SK-N-SH (cell line): Measurements from ENCODE around the gene EML2. TPM values are rescaled to one million over a fixed set of nuclear protein-coding genes. Genes with fewer than 3 reads are reported as not detected.

Experiments used
- CTCF ChIA-PET: fragments of 300-600, 350-600 bp; formaldehyde crosslinking; extraction: SDS; loops from one replicate; lab custom pipeline; 2021; lab: Yijun Ruan, JAX
- POLR2A ChIA-PET: fragments of 350-600 bp; sonication (Branson Sonifier 250); formaldehyde crosslinking; extraction: SDS; loops from one replicate; lab custom pipeline; 2020; ENCODE audit warnings: antibody characterized with exemption, inconsistent platforms; lab: Yijun Ruan, JAX
- DNase-seq: peaks from one replicate; pipeline ENCODE4 v3.0.0; 2012
- H2AFZ ChIP-seq: fragments of 200-600 bp; sonication (generic); 2 replicates; pipeline ENCODE4 v1.8.1; 2016; ENCODE audit warnings: antibody characterized with exemption, mild to moderate bottlenecking, low read depth
- H3F3A ChIP-seq: fragments of 200-600 bp; sonication (generic); replicated peaks from 2 replicates; pipeline ENCODE3; 2016; ENCODE audit warnings: antibody characterized with exemption, mild to moderate bottlenecking; ENCODE audit not compliant: insufficient read depth
- H3K27ac ChIP-seq, 2 experiments: fragments of 200-500 bp in 1 of 2; fragments of 200-600 bp in 1 of 2; sonication (Bioruptor generic) in 1 of 2; sonication (generic), shearing (Covaris generic) in 1 of 2; 2 replicates each; pipeline versions ENCODE4 v1.5.1 to v1.6.1; 2014 to 2016; ENCODE audit warnings: low read depth in 2 of 2, inconsistent platforms in 1 of 2, low read length in 1 of 2, mild to moderate bottlenecking in 1 of 2, mixed read lengths in 1 of 2
- H3K27me3 ChIP-seq: fragments of 200-600 bp; sonication (generic), shearing (Covaris generic); 2 replicates; pipeline ENCODE4 v1.6.1; 2016; ENCODE audit warnings: mixed run types; ENCODE audit not compliant: insufficient read depth
- H3K36me3 ChIP-seq, 2 experiments: fragments of 200-500 bp in 1 of 2; fragments of 200-600 bp in 1 of 2; sonication (Bioruptor generic) in 1 of 2; sonication (generic) in 1 of 2; replicated peaks in 1 of 2; 2 replicates each; pipeline versions ENCODE3 to v1.5.1; 2014 to 2016; ENCODE audit warnings: low read length in 1 of 2, mild to moderate bottlenecking in 1 of 2; ENCODE audit not compliant: insufficient read depth in 2 of 2, control insufficient read depth in 1 of 2
- H3K4me1 ChIP-seq, 2 experiments: fragments of 200-500 bp in 1 of 2; fragments of 200-600 bp in 1 of 2; sonication (Bioruptor generic) in 1 of 2; sonication (generic), shearing (Covaris generic) in 1 of 2; 2 replicates each; pipeline versions ENCODE4 v1.5.1 to v1.6.1; 2014 to 2016; ENCODE audit warnings: low read depth in 1 of 2, low read length in 1 of 2, mixed run types in 1 of 2; ENCODE audit not compliant: insufficient read depth in 2 of 2, control insufficient read depth in 1 of 2
- H3K4me2 ChIP-seq: fragments of 200-600 bp; sonication (generic), shearing (Covaris generic); 2 replicates; pipeline ENCODE4 v1.6.1; 2017; ENCODE audit warnings: mixed run types
- H3K4me3 ChIP-seq, 2 experiments: fragments of 200-500 bp in 1 of 2; fragments of 200-600 bp in 1 of 2; sonication (Bioruptor generic) in 1 of 2; sonication (generic), shearing (Covaris generic) in 1 of 2; 2 replicates each; pipeline versions ENCODE4 v1.5.1 to v1.8.1; 2014 to 2016; ENCODE audit warnings: low read depth in 2 of 2, inconsistent platforms in 1 of 2, low read length in 1 of 2, mild to moderate bottlenecking in 1 of 2, mixed read lengths in 1 of 2, moderate library complexity in 1 of 2
- H3K79me2 ChIP-seq: fragments of 200-600 bp; sonication (generic); 2 replicates; pipeline ENCODE4 v1.8.1; 2017; ENCODE audit warnings: mild to moderate bottlenecking; ENCODE audit not compliant: insufficient read depth
- H3K9ac ChIP-seq: fragments of 200-600 bp; sonication (generic); 2 replicates; pipeline ENCODE4 v1.6.1; 2017; ENCODE audit warnings: mixed run types
- H3K9me2 ChIP-seq: fragments of 200-600 bp; sonication (generic); 2 replicates; pipeline ENCODE4 v1.6.1; 2017; ENCODE audit warnings: mixed run types
- H3K9me3 ChIP-seq: fragments of 200-600 bp; sonication (generic); 2 replicates; pipeline ENCODE4 v1.6.1; 2017; ENCODE audit warnings: mixed run types, mild to moderate bottlenecking, moderate library complexity
- H4K20me1 ChIP-seq: fragments of 200-600 bp; sonication (generic); 2 replicates; pipeline ENCODE4 v1.6.1; 2017; ENCODE audit warnings: mild to moderate bottlenecking, mixed run types; ENCODE audit not compliant: insufficient read depth
- FOXM1 ChIP-seq: IDR thresholded peaks from 2 replicates; pipeline ENCODE4 v1.4.0; 2012; ENCODE audit warnings: low read depth, mild to moderate bottlenecking
- JUND ChIP-seq: IDR thresholded peaks from 2 replicates; pipeline ENCODE4 v1.4.0; 2012
- NFIC ChIP-seq: IDR thresholded peaks from 2 replicates; pipeline ENCODE4 v1.4.0; 2012; ENCODE audit warnings: borderline replicate concordance
- POLR2AphosphoS5 ChIP-seq: IDR thresholded peaks from 2 replicates; pipeline ENCODE4 v1.6.1; 2012; ENCODE audit warnings: low read depth, low read length
- RAD21 ChIP-seq: IDR thresholded peaks from 2 replicates; pipeline ENCODE4 v1.6.1; 2012; ENCODE audit warnings: mild to moderate bottlenecking, low read length
- SIN3A ChIP-seq: IDR thresholded peaks from 2 replicates; pipeline ENCODE4 v1.6.1; 2012; ENCODE audit warnings: low read depth, mild to moderate bottlenecking, low read length, moderate library complexity, borderline replicate concordance
- SMC3 ChIP-seq: IDR thresholded peaks from 2 replicates; pipeline ENCODE4 v1.6.1; 2012; ENCODE audit warnings: low read depth, low read length, improper control_type of control experiment
- WGBS: methylation state at CpG from one replicate; pipeline ENCODE4 v1.1.6; 2017; ENCODE audit warnings: low lambda C conversion rate; 5-methylcytosine and 5-hydroxymethylcytosine counted together
- polyA plus RNA-seq, 3 experiments: library from polyadenylated mRNA; depleted of rRNA; stranded (reverse); fragments of >200 nt; gene quantifications; 2 replicates each; pipeline ENCODE4 v1.2.3, GENCODE V29; 2012
- TF ChIP-seq, protein P1 (sequence below): IDR thresholded peaks from 2 replicates; pipeline ENCODE4 v1.4.0; 2012; ENCODE audit warnings: low read depth
- TF ChIP-seq, protein P2 (sequence below): IDR thresholded peaks from 2 replicates; pipeline ENCODE4 v1.4.0; 2012; ENCODE audit warnings: low read depth, borderline replicate concordance
- TF ChIP-seq, protein P3 (sequence below): fragments of 200-600 bp; sonication (generic); IDR thresholded peaks from 2 replicates; pipeline ENCODE4 v1.6.1; 2017; ENCODE audit warnings: antibody characterized with exemption, mild to moderate bottlenecking, moderate library complexity
- TF ChIP-seq, protein P4 (sequence below): IDR thresholded peaks from 2 replicates; pipeline ENCODE4 v1.4.0; 2012; ENCODE audit warnings: low read depth, borderline replicate concordance

Gene EML2
- polyA plus RNA-seq, 1 of the 3 experiments (the other 2 are of a cell fraction), result 12.4 TPM

DNA sequence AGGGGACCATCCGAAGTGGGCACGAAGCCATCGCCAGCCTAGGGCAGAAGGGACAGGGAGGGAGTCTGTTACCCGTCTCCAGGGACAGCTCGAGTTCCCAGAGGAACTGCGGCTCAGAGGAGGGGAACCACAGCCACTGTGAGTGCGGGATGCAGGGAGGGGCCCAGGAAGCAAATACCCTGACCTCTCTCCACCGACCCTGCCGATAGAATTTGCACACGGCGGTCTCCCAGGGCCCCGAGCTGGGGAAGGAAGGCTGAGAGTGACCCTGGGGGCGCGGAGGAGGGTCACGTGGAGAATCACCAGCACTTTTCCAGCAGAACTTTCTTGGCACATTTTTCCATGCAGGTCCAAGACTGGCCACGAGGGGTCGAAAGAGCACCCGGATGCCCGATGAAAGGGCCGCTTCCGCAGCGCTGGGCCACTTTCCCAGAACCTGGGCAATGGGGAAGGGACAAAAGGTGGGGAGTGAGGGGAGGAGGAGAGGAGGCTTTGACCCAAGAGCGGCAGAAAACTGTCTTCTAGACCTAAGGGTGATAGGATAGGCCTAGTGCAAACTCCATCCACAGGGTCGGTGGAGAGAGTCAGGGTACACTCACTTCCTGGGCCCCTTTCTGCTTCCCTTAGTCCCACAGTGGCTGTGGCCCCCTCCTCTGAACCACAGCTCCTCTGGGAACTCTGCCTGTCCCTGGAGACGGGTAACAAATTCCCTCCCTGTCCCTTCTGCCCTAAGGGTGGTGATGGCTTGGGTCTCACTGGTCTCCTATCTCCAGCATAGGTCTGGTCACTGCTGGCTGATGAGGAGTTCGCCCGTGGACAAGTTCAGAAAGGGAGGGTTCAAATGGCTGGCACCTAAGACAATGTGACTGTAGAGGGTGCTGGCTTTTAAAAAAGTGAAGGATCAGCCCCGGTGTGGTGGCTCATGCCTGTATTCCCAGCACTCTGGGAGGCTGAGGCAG is 31.8 kb downstream of the EML2 start:
- ChIA-PET POLR2A (no interaction called here), CTCF (interaction anchor here (0.6 to 5.2 kb wide), 15 partner anchors 10 to 258 kb away, joined by 3 to 53 read pairs (median 4); partner anchors contain the start of genes QPCTL and SNRPD2)
- peaks cover 3% of the 10 kb centered on the region for H3F3A ChIP-seq
- H3K9me3 ChIP-seq, result no peaks in the 10 kb centered on the region
- no peaks in the 10 kb centered on the region for H3K79me2 ChIP-seq
- peaks cover 4% of the 10 kb centered on the region; the same call in 1 of the 2 replicates for H3K27me3 ChIP-seq
- DNase-seq, result peak; percentile 83
- WGBS, result 20% methylated on average over 27 of the region's 28 CpGs
- no peaks in the 10 kb centered on the region for H3K9me2 ChIP-seq
- H4K20me1 ChIP-seq, result no peaks in the 10 kb centered on the region
- H3K36me3 ChIP-seq, result no peaks in the 10 kb centered on the region
- peak; percentile 78 for TF ChIP-seq NFIC
- TF ChIP-seq SIN3A, result peak; percentile 62; the same call in 1 of the 2 replicates
- TF ChIP-seq POLR2AphosphoS5, result 0 out of 2 replicates have a peak, but pooled peaks have one; percentile 14
- TF ChIP-seq FOXM1, result no peak
- TF ChIP-seq JUND, result no peak
- peak; percentile 77 for TF ChIP-seq RAD21
- peak; percentile 85 for TF ChIP-seq SMC3
- TF ChIP-seq, protein P1, sequence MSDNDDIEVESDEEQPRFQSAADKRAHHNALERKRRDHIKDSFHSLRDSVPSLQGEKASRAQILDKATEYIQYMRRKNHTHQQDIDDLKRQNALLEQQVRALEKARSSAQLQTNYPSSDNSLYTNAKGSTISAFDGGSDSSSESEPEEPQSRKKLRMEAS, result 0 out of 2 replicates have a peak, but pooled peaks have one; percentile 31
- TF ChIP-seq, protein P2, sequence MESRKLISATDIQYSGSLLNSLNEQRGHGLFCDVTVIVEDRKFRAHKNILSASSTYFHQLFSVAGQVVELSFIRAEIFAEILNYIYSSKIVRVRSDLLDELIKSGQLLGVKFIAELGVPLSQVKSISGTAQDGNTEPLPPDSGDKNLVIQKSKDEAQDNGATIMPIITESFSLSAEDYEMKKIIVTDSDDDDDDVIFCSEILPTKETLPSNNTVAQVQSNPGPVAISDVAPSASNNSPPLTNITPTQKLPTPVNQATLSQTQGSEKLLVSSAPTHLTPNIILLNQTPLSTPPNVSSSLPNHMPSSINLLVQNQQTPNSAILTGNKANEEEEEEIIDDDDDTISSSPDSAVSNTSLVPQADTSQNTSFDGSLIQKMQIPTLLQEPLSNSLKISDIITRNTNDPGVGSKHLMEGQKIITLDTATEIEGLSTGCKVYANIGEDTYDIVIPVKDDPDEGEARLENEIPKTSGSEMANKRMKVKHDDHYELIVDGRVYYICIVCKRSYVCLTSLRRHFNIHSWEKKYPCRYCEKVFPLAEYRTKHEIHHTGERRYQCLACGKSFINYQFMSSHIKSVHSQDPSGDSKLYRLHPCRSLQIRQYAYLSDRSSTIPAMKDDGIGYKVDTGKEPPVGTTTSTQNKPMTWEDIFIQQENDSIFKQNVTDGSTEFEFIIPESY, result no peak
- TF ChIP-seq, protein P3, sequence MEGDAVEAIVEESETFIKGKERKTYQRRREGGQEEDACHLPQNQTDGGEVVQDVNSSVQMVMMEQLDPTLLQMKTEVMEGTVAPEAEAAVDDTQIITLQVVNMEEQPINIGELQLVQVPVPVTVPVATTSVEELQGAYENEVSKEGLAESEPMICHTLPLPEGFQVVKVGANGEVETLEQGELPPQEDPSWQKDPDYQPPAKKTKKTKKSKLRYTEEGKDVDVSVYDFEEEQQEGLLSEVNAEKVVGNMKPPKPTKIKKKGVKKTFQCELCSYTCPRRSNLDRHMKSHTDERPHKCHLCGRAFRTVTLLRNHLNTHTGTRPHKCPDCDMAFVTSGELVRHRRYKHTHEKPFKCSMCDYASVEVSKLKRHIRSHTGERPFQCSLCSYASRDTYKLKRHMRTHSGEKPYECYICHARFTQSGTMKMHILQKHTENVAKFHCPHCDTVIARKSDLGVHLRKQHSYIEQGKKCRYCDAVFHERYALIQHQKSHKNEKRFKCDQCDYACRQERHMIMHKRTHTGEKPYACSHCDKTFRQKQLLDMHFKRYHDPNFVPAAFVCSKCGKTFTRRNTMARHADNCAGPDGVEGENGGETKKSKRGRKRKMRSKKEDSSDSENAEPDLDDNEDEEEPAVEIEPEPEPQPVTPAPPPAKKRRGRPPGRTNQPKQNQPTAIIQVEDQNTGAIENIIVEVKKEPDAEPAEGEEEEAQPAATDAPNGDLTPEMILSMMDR, result peak; percentile 86
- TF ChIP-seq, protein P4, sequence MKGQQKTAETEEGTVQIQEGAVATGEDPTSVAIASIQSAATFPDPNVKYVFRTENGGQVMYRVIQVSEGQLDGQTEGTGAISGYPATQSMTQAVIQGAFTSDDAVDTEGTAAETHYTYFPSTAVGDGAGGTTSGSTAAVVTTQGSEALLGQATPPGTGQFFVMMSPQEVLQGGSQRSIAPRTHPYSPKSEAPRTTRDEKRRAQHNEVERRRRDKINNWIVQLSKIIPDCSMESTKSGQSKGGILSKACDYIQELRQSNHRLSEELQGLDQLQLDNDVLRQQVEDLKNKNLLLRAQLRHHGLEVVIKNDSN, result peak; percentile 90
- H3K9ac ChIP-seq, result peak overlapping the region; percentile 50
- H2AFZ ChIP-seq, result peak overlapping the region; percentile 97
- peaks cover 5 to 7% of the 10 kb centered on the region in 2 experiments; a peak in 2 of 4 replicates for H3K4me1 ChIP-seq
- H3K27ac ChIP-seq, result no peak overlapping the region
- peak overlapping the region; percentile 69 for H3K4me2 ChIP-seq
- peak overlapping the region; percentile 24 to 44; a peak in 3 of 4 replicates for H3K4me3 ChIP-seq
